HT1080 (cell line): ENCODE measurements around the gene PRICKLE1. TPM values are rescaled to one million over a fixed set of nuclear protein-coding genes. Genes with fewer than 3 reads are reported as not detected.
A peak's percentile ranks its signal among the peaks of the same experiment; 100 is the strongest.

Experiments used
- DNase-seq: peaks from one replicate; pipeline ENCODE4 v3.0.0-alpha.2; 2015; ENCODE audit warnings: low read depth
- total RNA-seq: library from RNA; depleted of rRNA; stranded (reverse); fragments of >200 nt; shearing (Covaris generic); gene quantifications from 2 replicates; pipeline ENCODE4 v1.2.3, GENCODE V29; 2014

PRICKLE1 gene
- total RNA-seq, 1 experiment from 2014 or later, result 8.6 TPM

DNA sequence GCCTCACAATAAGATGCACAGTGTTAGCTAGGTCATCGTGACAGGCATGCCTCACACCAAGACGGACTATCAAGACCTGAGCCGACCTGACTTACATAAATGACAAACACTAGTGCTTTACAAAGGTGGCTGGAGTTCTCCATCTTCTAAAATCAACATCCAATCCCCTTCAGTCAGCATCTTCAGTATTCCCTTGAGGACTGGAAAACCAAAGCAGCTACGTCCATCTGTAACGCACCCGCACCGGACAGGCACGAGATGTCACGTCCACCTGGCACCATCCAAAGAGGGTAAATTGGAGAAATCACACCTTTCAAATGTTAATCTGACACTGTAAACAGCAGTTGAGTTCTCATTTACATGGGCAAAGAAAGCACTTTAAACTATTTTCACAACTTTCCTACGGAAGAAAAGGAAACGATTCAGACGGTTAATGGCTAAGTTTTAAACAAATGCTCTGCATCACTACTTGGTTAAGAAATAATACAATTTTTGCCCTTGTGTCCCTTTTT, 130.2 kb downstream of the PRICKLE1 start:
- DNase-seq, result no peak

DNA sequence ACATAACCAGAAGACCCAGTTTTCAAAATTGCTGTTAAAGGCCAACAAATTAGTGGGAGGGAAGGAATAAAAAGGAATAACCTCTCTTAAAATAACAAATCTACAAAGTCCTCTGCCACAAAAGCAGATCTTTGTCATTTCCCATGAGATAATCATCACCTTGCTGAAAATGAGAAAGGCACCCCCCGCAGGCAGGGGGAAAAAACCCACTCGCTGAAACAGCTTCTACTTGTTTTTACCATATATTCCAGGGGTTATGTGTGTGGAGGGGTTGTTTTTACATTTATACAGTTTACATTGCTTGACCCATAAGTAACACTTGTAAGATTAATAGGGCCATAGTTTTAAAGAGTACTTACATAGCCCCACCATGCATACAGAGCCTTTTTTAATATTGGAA, 131.0 kb downstream of the PRICKLE1 start:
- DNase-seq, result no peak

DNA sequence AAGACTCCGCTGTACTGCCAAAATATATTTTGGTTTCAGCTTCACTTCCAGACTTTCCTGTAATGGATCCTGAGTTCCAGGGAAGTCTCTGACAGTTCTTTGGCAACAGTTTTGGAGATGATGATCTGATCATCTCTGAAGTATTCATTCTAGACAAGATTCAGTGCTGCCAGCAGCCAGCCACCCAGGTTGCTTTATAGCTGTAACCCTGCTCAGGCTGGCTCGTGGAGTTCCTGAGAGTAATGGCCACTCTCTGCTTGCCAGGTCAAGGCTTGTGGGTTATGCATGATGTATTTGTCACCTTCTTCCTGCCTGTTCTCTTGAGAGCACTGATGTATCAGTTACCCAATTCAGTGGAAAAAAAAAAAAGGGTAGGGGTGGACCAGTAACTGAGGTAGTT, 139.3 kb downstream of the PRICKLE1 start:
- peak; percentile 52 for DNase-seq

DNA sequence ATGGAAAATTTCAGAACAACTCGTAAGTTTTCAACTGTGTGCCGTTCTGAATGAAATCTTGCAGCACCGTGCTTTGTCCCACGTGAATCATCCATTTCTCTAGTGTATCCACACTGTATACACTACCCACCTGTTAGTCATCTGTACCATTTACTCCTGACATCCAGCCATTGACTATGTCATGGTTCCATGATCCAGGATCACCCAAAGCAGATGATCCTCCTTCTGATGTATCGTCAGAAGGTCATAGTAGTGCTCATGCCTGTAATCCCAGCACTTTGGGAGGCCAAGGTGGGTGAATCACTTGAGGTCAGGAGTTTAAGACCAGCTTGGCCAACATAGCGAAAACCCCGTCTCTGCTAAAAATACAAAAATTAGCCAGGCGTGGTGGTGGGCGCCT, 140.7 kb downstream of the PRICKLE1 start:
- no peak for DNase-seq

DNA sequence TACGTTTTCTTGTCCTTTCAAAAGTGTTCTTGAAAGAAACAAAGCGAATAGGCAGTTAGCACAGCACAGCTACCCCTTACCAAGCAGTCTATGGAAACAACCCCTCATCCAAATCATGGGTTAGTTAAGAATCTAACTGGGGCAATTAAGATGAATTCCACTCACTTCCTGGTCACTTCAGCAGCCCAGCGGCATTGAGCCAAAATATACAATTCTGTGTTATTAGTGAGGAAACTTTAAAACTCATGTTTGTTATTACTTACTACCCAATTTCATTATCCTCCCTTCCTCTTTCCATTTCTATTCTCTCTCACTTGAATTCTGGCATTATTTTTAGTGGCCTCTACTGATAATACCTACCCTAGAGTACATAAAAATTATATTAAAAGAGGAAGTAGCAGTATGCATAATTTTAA, 142.2 kb downstream of the PRICKLE1 start:
- DNase-seq, result no peak

DNA sequence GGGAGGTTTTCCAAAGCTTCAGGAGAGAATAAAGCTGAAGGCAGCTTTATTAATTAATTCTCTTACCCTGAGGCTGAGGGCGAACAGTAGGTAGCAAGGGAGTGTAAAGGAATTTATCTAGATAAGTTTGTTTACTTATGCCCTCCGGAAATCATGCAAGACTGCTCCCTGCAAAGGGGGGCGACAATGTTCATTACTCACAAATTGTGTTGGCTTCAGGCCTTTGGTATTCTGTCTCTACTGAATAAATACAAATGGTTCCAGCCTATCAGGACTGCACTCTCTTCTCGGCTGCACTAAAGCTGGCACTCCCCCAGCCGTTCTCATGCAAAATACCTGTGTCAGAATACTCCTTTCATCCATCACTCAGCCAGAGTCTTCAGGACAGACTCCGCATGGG, 142.8 kb downstream of the PRICKLE1 start:
- no peak for DNase-seq

DNA sequence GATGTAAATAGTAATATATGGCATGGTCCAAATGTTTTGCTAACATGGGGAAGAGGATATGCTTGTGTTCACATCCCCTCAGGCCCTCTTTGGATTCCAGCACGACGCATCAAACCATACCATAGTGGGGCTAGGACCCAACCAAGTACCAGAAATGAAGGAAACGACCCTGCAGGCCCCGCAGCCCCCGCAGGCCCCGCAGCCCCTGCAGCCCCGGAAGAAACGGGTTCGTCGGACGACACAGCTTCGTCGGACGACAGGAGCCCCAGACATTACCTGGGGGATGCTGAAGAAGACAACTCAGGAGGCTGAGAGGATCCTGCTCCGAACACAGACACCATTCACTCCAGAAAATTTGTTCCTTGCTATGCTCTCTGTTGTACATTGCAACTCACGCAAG, 143.7 kb downstream of the PRICKLE1 start:
- DNase-seq, result no peak

DNA sequence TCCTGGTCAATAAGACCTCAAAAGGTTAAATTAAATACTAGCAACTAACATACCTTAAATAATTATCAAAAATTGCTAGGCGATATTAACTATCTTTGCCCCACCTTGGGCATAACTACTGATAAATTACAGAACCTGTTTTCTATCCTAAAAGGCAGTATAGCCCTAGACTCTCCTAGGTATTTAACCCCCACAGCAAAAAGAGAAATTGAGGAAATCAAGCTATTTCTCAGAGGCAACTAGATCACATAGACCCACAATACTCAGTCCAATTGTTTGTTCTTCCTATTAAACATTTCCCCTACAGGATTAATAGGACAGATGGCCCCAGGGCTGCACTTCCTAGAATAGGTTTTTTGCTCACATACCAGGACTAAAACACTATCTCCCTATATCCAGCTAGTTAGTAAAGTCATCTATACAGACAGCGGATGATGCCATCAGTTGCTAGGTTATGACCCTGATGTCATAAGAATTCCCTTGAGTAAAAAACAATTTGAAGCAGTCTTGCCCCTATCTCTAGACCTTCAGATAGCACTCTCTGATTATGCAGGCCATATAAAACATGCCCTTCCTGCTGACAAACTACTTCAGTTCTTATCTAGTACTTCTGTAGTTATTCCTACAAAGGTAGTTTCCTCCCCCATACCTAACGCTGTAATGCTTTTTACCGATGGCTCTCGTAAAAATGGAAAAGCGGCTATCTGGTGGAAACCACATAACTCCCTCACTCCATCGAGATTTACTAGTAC, 145.2 kb downstream of the PRICKLE1 start:
- DNase-seq, result no peak

DNA sequence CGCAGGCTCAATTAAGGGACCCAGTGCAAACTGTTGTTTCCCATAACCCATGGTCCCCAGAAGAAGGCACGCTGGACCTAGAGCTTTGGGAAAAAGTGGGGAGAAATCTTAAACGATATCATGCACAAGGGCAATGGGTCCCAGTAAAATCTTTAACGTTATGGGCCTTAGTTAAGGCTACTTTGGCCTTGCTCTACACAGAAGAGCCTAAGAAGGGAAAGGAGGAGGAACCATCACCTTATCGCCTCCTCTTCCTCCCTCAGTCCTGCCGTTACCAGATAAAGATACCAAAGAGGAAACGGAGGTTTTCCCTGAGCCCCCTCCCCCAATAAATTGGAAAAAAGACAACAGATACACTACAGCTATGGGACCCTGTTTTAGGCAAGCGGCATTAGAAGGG, 146.7 kb downstream of the PRICKLE1 start:
- no peak for DNase-seq

DNA sequence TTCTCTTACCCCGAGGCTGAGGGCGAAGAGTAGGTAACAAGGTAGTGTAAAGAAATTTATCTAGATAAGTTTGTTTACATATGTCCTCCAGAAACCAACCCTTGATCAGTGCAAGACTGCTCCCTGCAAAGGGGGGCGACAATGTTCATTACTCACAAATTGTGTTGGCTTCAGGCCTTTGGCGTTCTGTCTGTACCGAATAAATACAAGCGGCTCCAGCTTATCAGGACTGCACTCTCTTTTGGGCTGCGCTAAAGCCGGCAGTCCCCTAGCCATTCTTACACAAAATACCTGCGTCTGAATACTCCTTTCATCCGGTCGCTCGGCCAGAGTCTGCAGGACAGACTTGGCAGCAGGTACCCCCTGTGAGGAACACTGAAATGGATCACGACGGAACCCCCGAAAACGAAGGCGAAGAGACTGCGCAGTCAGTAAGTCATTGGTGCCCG, 147.2 kb downstream of the PRICKLE1 start:
- DNase-seq, result no peak

DNA sequence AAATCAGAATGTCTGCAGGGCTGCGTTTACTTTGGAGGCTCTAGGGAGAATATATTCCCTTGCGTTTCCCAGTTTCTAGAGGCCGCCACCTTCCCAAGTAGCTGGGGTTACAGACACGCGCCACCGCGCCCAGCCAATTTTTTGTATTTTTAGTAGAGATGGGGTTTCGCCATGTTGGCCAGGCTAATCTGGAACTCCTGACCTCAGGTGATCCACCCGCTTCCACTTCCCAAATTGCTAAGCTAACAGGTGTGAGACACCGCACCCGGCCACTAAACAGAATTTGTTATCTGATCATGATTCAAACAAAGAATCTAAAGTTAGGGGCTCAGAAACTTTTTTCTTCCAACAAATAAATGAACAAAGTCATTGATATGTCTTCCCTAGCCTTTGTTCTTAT, 148.9 kb downstream of the PRICKLE1 start:
- no peak for DNase-seq

DNA sequence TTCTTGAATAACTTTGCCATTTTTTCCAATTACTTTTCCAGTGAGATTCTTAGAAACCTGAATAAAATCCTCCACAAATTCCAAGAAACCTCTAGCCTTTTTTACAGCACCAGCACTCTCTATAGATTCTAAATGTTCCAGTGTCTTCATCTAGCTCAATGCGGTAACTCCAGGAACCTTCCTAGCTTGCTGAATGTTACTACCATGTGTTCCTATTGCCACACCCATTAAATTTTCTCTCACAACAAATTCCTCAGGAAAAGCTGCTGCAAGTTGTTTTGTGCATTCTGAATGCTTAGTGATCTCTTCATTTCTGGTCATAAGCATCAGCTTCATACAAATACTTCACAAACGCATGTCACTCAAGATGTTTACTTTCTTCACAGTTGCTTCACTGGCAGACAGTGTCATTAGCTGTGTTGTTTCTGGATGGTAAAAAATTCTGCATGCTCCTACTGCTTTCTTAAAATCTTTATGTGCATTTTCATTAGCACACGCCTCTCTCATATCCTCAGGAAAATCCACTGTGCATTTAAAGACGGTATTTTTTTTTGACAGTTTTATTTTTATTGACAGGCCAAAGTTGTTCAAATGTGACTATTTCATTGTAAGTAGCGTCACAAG, 156.9 kb downstream of the PRICKLE1 start:
- no peak for DNase-seq

DNA sequence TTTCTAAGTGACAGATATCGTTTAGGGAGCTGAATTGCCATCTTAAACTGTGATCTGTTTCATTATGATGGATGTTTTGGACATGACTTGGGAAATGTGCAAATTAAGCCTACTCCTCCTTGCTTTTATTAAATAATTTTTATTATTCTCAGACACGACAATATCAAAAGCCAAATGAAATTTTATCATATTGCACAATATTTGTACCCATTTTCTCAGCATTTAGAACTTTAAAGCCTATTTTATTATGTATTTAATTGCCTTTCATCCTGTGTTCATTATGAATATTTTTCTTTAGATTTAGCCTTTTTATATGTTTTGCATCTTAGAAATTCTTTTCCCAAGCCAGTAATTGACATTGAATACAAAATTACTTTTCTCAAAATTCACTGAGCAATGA, 160.7 kb downstream of the PRICKLE1 start:
- no peak for DNase-seq

DNA sequence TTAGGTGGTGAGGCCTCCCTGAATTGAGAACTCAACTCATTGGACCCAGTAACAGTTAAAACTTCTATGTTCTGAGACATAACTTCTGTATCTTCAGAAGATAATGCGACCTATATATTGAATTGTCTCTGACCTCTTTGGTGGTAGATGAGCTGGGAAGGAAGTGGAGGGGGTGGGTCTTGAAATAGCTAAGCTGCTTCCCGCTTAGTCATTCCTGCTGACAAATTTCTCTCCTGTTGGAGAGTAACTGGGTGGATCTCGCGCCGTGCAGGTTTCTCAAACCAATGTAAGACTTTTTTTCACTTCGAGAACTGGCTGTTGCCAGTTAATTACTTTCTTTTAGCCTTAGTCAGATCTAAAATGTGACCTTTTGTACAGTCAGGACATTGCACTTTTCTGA, 162.8 kb downstream of the PRICKLE1 start:
- peak; percentile 92 for DNase-seq

DNA sequence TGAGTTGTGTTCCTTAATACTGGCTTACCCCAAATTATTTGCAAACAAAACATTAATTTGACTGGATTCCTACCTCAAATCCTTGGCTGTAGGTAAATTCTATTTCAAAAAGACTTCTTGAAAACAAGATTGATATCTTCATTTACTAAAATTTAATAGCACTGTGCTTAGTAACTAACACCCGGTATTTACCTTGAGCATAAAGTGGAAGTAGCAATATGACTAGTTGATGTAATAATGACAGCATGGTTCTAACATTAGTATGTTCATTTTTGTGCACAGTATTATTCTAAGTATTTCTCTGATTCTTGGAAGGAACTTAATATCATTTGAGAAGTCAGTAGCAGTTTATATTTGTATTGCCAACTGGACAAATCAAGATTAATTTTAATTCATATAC, 166.8 kb downstream of the PRICKLE1 start:
- DNase-seq, result no peak

DNA sequence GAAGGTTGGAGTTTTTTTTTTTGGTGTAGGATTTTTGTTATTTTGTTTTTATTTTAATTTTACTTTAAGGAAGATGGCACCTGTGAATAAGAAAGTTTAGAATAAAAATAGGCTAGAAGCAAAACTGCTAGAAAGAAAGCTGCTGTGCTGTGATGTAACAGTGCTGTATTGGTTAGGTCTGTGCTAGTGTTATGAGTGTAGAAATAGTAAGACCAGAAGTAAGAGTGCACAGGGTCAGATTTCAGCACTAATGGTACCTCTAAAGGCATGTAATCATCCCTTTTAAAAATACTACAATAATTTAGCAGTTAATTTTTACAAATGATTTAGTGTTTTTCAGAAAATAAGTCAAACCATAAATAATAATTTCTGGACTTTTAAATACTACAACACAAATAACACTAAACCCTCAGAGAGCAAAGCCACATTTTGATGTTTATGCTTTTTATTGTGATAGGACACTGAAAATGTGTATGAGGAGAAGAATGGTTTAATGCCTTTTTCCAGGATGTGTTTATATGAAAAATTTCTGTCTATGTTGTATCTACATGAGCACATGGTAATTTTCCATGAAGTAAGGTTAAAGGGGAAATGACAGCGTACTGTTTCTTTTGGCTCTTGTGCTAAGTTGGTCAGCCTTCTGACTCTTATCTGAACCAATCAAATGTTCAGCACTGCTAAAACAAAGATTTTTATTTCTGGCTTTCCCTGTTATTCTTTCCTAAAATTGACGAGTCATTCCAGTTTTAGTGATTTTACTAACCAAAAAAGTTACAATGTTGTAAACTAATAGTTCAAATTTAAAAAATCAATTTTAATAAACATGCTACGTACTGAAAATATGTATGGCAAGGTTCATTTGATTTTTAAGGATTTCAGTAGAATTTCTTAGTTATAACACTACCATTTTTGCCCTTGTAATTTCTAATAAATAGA, 167.4 kb downstream of the PRICKLE1 start:
- DNase-seq, result peak; percentile 31

DNA sequence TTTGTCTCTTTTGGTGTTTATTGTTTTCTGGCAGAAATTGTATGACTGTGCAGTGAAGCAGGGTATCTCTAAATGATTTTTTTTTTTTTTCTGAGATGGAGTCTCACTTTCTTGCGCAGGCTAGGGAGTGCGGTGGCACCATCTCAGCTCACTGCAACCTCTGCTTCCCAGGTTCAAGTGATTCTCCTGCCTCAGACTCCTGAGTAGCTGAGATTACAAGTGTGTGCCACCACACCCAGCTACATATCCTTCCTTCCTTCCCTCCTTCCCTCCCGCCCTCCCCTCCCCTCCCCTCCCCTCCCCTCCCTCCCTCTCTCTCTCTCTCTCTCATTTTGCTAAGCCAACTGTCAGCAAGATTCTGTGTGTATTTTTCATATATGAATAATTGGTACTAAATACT, 169.2 kb downstream of the PRICKLE1 start:
- DNase-seq, result no peak

DNA sequence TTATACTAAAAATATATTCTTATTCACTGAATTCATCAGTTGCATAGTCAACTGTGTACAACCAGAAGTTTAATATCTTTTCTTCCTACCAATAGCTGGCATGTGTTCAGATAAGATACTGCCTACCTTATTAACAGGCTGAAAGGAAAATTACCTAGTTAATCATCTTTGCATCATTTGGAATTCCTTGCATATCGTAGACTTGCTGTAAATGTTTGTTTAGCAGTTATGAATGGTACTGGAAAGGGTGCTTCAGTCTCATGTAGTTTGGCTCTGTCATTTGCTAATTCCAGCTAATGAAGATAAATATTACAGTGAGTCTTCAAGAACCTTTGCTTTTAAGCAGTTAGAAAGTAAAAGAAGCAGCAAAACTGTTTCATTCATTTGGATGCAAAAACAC, 179.2 kb downstream of the PRICKLE1 start:
- no peak for DNase-seq

DNA sequence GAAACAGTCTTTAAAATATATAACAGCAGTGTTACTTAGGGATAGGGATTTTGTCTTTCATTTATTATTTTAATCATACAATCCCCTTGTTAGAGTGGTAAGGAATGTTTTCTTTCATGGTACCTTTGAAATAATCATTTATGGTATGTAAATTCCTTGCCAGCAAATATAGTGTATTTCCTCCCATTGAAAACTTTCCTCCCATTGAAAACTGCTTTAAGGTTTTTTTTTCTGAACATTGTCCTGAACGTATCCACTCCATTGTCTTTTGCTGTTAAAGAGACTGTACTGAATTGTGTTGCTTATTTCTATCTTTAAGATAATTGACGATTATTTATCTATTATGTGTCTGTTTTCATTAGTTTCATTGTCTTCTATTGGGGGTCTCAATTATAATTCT, 180.1 kb downstream of the PRICKLE1 start:
- no peak for DNase-seq

DNA sequence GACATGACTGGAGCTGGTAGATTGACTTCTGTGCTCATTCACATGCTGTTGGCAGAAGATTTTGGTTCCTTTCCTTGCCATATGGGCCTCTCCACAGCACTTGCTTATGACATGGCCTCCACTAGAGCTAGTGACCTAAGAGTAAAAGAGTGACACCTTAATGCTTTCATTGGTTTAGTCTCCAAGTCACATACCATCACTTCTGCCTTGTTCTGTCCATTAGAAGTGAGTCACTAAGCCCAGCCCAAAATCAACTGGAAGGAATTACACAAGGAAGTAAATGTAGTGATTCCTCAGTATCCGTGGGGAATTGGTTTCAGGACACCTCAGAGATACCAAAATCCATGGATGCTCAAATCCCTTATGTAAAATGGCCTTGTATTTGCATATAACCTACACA, 182.2 kb downstream of the PRICKLE1 start:
- peak; percentile 17 for DNase-seq
